HG03060 (cell line): ENCODE results near the gene ZDHHC3.
"Not testable (repeated sequence)": the region's sequence is repeated elsewhere in the genome, so short reads cannot be mapped to it uniquely, and the experiment has no call there.

Source experiments
- ATAC-seq: cut with Tn5 transposase; IDR thresholded peaks from one replicate; pipeline ENCODE4 v1.9.1; 2021; ENCODE audit warnings: low read depth, moderate number of reproducible peaks; ENCODE audit not compliant: unreplicated experiment

Gene ZDHHC3

GRCh38 chr3:44999782-45000181, 23.8 kb upstream of the ZDHHC3 start:
- no peak for ATAC-seq

- ATAC-seq = no peak
Observed at GRCh38 chr3:44996556-44996969, 20.6 kb upstream of the ZDHHC3 start.

- no peak for ATAC-seq
Observed at GRCh38 chr3:44995142-44995770, 19.3 kb upstream of the ZDHHC3 start.

GRCh38 chr3:44993471-44994205, 17.7 kb upstream of the ZDHHC3 start:
- ATAC-seq = no peak

- no peak for ATAC-seq
Observed at GRCh38 chr3:44992555-44993470, 16.8 kb upstream of the ZDHHC3 start.

- ATAC-seq = no peak
Observed at GRCh38 chr3:44991326-44991725, 15.4 kb upstream of the ZDHHC3 start.

- ATAC-seq = no peak
Observed at GRCh38 chr3:44989636-44990373, 13.8 kb upstream of the ZDHHC3 start.

- no peak for ATAC-seq
Observed at GRCh38 chr3:44989141-44989540, 13.2 kb upstream of the ZDHHC3 start.

GRCh38 chr3:44988073-44988472, 12.1 kb upstream of the ZDHHC3 start:
- ATAC-seq = no peak

- no peak for ATAC-seq
Observed at GRCh38 chr3:44987332-44987731, 11.4 kb upstream of the ZDHHC3 start.

GRCh38 chr3:44986330-44986729, 10.4 kb upstream of the ZDHHC3 start:
- ATAC-seq = not testable (repeated sequence)

GRCh38 chr3:44984335-44984734, 8.4 kb upstream of the ZDHHC3 start:
- ATAC-seq = no peak

GRCh38 chr3:44983484-44983941, 7.5 kb upstream of the ZDHHC3 start:
- ATAC-seq = no peak

- no peak for ATAC-seq
Observed at GRCh38 chr3:44982817-44983216, 6.8 kb upstream of the ZDHHC3 start.

GRCh38 chr3:44981751-44982150, 5.8 kb upstream of the ZDHHC3 start:
- ATAC-seq = no peak

GRCh38 chr3:44981220-44981619, 5.2 kb upstream of the ZDHHC3 start:
- no peak for ATAC-seq

- ATAC-seq = no peak
Observed at GRCh38 chr3:44974416-44974815, 1.6 kb downstream of the ZDHHC3 start.

- ATAC-seq = no peak
Observed at GRCh38 chr3:44970926-44971490, 5.0 kb downstream of the ZDHHC3 start.

GRCh38 chr3:44969828-44970179, 6.2 kb downstream of the ZDHHC3 start:
- no peak for ATAC-seq

- no peak for ATAC-seq
Observed at GRCh38 chr3:44969154-44969827, 6.7 kb downstream of the ZDHHC3 start.
